ENCODE results near the gene MYO3B.
"Not testable (repeated sequence)": the region's sequence is repeated elsewhere in the genome, so short reads cannot be mapped to it uniquely, and the experiment has no call there.

MYO3B gene

DNA sequence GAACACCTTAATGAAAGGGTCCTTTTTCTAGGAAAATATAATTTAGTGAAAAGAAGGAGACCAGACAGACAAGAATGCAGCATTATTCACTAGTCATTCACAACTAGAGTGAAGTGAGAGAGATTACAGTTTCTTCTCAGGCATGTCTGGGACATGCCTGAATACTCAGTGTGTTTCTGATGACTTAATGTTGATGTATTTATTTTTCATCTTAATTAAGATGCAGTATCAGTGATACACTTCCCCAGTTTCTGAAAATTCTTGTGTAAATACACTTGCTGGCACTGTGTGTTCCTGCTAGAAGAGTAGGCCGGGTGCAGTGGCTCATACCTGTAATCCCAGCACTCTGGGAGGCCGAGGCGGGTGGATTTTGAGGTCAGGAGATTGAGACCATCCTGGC lies 143.6 kb downstream of the MYO3B start:
- DNase-seq (ENCODE audit: low read depth) = no peak
- no peak overlapping the region for H3K4me3 ChIP-seq (ENCODE audit: low read depth, low read length)

DNA sequence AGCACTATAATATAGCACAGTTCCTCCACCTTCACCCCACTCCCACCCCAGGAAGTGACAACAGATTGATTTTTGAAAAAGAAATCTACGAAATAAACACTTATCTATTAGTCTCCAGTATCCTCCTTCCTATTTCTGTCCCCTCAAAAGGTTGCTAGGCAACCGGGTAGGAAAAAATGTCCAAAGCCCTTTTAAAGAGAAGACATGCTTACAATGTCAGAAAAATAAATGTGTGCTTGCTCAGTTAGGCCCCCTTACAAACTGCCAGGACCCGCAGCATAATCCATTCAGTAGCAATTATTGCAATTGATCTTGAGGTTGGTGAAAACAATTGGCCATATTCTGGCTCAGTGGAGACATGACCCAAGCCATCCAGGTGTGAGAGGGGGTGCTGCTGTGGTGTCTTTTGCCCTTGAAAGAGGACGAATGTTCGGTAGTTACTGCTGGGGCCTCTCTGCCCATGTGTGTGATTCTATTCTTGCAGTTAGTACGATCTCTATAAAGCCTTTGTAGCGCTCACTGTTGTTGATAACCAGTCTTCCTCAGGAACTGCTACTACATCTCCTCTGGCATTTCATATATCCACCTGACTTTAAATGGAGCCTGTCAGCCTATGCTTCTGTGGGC lies 144.3 kb downstream of the MYO3B start:
- no peak overlapping the region for H3K4me3 ChIP-seq (ENCODE audit: low read depth, low read length)
- DNase-seq (ENCODE audit: low read depth) = no peak

DNA sequence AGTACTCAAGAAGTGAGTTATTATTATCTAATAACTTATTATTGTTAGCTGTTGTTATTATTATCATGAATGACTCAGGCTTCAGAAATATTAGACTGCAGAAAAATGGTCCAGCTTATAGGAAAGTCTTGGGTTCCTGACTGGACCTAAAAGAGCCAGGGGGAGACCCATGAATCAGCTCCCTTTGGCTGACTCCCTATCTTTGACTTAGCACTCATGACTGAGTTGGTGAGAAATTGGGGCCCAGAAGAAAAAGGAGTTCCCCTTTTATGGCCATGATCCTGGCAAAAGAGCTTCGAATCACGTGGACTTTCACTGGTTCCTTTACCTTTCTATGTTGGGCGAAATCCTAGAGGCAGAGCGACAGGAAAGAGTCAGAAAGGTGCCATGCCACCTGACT lies 145.8 kb downstream of the MYO3B start:
- no peak for DNase-seq (ENCODE audit: low read depth)
- H3K4me3 ChIP-seq (ENCODE audit: low read depth, low read length) = no peak overlapping the region

DNA sequence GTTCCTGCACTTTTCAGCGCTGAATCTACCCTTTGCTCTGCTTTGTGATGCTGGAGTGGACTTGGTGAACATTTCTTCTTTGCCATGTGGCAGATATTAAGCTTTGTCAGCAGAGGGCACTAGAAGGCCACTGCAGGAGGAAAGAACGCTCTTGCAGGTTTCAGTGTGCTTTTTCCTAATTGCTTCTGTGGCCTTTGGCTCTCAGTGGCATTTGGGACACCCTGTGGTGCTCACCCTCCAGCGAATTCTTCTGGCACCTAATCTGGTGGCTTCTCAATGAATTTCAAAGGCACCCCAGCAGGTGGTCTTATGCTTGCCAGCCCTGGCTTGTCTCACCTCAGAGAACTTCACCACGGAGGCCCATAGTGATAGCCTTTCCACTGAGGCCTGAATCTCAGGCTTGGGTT lies 146.7 kb downstream of the MYO3B start:
- no peak overlapping the region for H3K4me3 ChIP-seq (ENCODE audit: low read depth, low read length)
- DNase-seq (ENCODE audit: low read depth) = no peak

DNA sequence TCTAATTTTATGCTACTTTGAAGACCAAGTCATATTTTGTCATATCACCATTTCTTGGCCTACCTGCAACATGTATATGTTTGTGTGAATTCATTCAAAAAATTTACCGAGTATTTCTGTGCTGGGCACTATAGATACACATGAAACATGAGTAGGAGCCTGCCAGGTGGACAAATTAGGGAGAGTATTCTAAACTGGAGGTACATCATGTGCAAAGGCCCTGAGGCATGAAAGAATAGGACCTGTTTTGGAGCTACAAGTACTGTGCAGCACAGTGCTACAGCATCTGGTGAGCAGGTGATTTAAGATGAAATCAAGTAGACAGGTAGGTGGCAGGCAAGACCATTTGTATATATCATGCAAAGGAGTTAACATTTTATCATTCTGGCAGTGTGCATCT lies 152.9 kb downstream of the MYO3B start:
- no peak overlapping the region for H3K4me3 ChIP-seq (ENCODE audit: low read depth, low read length)
- no peak for DNase-seq (ENCODE audit: low read depth)

DNA sequence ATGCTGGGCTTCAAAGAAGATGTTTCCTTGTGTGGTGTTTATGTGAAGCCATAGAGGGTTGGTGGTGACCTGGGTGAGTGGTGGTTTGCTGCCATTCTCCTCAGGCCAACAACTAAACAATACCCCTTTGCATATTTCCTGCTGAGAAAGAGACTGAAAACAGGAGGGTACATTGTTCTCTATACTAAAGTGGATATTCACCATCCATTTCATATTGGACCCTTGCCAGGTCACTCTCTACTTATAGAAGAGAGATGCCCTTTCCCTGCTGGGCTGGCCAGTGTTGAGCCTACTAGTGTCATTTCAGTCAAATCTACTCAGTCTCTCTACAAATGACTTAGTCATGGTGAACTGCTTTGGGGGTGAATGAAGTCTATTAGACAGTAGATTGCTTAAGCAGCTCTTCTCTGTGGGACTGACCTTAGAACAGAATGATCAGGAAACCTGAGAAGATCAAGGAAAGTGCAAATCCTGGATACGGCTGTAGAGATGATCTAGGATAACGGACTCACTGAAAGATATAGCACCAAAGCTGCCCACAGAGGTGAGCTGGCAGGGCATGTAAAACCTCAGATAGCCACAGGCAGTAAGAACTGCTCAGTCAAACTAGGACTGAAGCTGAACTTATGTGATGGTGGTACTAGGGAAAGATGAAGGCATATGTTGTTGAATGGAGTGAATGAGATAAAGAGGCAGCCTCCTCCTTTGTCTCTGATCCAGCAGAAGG lies 154.9 kb downstream of the MYO3B start:
- no peak for DNase-seq (ENCODE audit: low read depth)
- H3K4me3 ChIP-seq (ENCODE audit: low read depth, low read length) = no peak overlapping the region

DNA sequence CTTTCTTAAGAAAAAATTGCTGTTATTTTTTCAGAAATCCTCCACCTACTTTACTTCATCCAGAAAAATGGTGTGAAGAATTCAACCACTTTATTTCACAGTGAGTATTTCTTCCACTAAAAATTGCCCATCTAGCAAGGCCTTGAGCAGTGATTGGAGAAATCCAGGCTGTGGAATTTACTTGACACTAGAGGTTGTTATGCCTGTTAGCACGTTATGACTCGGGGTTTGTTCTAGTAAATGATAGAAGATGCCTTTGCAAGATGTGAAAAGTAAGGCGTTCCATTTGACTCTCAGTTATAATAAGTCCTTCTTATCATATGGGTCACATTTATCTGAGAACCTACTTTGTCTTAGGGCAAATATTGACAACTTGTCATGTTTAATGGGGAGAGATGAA lies 157.4 kb downstream of the MYO3B start:
- no peak overlapping the region for H3K4me3 ChIP-seq (ENCODE audit: low read depth, low read length)
- no peak for DNase-seq (ENCODE audit: low read depth)

DNA sequence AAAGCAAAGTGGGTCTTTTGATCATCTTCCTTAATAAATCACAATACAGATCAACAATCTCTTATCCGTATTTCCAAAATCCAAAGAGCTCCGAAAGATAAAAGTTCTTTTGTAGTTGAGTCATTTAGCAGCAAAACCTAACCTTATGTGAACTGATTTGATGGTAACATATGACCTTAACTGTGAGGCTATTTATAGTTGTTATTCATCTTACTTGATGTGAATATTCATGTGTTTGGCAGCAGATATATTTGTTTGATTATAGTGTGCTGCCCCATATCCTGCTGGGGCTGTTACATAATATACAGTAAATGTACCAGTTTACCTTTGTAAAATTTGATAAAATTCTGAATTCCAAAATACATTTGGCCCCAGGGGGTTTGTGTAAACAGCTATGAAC lies 158.5 kb downstream of the MYO3B start:
- no peak overlapping the region for H3K4me3 ChIP-seq (ENCODE audit: low read depth, low read length)
- no peak for DNase-seq (ENCODE audit: low read depth)

DNA sequence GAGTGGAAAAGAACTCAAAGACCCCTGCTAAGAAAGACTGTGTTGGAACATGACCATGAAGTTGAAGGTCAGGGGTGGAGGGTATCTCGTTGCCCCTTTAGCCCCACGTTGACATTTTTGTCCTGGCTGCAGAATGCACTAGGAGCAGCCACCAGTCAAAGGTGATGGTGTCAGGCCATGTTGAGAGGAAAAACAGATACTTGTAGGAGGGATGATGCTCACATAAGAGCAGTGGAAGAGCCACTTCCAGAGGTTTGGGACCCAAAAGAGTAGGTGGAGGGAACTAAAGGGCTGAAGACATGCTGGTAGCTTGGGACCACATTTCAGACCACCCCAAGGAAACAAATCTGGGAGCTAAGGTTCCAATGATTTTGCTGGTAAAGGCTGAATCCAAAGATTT lies 159.0 kb downstream of the MYO3B start:
- DNase-seq (ENCODE audit: low read depth) = no peak
- no peak overlapping the region for H3K4me3 ChIP-seq (ENCODE audit: low read depth, low read length)

DNA sequence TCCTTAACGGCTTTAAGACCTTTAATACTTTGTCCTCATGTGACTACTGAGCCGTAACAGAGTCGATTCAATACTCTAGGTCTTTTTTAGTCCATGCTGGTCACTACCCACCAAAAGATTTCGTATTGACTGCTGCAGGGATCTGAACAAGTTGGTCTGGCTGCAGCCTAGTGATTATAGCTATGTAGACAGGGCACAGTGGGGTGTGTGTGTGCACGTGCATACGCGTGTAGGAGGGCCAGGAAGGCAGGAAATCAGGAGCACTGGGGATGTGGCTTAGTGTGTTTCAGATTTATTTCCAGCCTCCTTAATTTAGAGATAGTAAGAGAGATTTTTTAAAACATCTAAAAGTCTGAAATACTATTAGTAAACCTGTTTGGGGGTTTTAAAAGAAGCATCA lies 161.4 kb downstream of the MYO3B start:
- no peak for DNase-seq (ENCODE audit: low read depth)
- H3K4me3 ChIP-seq (ENCODE audit: low read depth, low read length) = no peak overlapping the region

DNA sequence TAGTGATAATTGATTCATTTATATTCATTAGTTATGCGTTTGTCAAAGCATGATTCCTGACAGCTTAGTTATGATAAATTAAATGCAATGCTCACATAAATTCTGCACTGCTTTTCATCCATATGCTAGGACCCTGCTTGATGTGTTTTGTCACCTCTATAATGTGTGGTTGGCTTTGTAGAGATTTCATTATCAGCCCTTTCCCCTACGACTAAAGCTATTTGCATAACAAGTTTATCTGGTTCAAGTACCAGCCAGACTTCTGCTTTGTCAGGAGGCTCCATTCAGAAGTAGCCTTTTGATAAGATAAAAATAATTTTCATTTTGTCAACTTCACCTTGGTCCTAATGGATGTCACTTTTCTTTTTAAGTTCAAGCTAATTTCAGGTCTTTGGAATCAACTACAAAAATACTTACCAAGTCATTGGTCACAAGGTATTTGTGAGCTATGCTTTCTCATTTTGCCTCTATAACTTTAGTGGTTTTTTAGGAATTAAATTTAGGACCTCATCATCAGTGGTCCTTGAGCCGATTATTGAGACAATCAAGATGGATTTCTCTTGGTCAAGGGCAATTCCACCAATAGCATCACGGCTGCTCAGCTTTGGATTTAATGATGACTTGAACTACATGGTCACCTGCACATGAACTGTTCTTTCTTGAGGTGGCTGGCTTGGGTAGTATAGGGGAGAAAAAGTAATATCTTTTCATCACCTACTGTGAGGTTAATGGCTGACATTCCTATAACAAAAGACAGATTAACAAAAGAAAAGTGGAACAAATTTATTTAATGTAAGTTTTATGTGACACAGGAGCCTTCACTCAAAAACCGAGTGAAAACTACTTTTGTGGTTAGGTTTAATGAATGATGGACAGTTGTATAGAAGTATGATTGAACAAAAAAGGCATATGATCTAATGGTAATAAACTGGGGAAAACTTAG lies 162.1 kb downstream of the MYO3B start:
- DNase-seq (ENCODE audit: low read depth) = no peak

DNA sequence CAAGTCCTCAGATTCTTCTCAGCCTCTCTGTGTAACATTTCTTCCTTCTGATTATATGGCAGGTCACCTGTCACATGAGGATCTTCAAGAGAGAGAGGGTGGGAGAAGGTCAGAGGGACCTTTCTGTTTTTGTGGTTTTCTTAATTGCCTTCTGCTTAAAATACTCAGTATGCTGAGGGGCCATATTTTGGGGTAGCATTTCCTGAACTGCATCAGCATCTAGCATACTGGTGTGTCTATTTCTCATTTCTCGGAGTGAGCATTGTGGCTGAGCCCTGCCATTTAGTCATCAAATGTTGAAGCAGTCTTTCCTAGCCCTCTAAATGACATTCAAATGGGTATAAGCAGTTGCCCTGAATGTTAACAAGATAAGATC lies 162.7 kb downstream of the MYO3B start:
- DNase-seq (ENCODE audit: low read depth) = no peak
- H3K4me3 ChIP-seq (ENCODE audit: low read depth, low read length) = no peak overlapping the region

More for the DNA sequence above, 162.1 kb downstream of the MYO3B start:
- H3K4me3 ChIP-seq (ENCODE audit: low read depth, low read length) = no peak overlapping the region

DNA sequence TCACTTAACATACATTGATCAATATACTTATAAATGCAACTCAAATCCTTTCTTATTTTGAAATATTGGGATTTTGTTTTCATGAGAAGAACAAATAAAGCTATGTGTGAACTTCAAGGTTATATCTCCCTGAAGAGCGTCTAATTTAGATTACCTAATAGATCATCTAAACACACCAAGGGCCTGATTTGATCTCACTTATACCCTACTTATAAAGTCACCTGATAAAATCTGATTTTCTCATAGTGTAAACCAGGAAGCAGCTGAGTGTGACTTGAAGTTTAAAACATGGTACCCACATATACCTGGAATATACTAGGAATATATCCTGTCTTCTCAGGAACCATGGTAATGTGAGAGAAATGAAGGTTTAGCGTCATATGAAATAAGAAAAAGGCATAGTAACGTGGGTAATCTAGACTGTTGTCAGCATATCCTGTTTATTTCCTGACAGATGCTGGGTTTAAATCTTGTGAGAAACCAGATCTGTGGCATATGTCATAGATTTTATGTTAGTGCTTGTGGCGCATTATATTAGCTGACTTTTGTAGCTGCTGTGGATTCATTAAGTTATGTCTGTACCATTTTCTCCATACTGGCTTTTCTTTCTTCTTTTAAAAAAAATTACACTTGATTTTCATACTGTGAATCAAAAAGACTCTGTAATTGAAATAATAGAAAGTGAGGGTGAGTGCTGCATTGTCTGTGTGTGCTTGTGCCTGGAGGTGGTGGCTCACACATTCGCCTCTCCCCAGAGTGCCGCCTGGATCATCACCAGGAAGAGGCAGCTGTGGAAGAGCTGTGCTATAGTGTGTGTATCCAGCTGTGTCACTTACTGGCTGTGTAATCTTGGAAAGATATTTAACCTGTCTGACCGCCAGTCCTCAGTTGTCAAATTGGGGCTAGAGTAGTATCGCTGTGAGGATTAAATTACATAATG lies 164.0 kb downstream of the MYO3B start:
- no peak overlapping the region for H3K4me3 ChIP-seq (ENCODE audit: low read depth, low read length)
- DNase-seq (ENCODE audit: low read depth) = no peak

DNA sequence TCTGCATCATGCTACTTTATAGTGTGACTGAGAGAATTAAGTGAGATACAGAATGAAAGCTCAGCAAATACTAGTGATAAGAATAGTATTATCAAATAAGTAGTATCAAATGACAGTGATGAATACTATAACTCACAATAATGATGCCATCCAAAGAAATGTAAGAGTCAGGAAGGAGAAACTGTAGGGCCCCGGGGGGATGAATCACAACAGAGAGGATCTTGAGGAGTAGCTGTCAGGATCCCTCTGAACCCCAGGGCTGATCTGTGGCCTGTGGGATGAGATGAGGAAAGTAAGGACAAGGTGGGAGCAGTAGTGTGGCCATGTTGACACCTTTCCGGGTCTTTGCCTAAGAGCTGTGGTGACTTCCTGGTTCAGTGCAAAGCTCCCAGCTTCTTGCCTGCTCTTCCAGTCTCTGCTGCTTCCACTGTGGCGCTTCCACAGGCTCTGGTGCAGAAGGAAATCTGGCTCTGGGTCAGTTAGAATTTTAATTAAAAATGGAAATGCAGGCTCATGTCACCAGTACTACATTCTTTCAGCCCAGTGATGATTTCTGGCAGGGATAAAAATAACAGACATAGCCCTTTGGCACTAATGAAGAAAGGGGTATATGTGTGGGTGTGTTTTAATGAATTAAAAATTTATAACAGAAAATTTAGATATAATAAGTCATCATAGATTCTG lies 166.9 kb downstream of the MYO3B start:
- H3K4me3 ChIP-seq (ENCODE audit: low read depth, low read length) = no peak overlapping the region
- DNase-seq (ENCODE audit: low read depth) = no peak

DNA sequence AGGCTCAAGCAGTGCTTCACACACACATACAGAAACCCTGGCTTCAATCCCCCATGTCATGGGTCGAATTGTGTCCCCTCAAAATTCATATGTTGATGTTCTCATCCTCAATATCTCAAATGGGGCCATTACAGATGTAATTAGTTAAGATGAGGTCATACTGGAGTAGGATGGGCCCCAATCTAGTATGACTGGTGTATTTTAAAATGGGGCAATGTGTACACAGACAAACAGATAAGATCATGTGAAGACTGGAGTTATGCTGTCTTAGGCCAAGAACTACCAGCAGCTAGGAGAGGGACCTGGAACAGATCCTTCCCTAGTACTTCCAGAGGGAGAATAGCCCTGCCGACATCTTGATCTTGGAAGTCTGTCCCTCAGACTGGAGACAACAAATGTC lies 167.7 kb downstream of the MYO3B start:
- no peak for DNase-seq (ENCODE audit: low read depth)
- no peak overlapping the region for H3K4me3 ChIP-seq (ENCODE audit: low read depth, low read length)

DNA sequence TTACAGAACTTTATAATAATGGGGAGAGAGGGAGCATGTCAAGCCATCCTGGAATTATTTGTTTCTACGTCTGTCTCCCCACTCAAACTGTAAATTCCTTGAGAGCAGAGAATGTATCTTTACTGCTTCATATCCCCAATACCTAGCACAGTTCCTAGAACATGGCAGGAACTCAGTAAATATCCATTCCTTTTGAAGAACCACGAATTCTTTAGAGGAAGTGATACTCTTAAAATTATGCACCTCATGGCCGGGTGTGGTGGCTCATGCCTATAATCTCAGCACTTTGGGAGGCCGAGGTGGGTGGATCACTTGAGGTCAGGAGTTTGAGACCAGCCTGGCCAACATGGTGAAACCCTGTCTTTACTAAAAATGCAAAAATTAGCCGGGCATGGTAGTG lies 171.3 kb downstream of the MYO3B start:
- not testable (repeated sequence) for DNase-seq (ENCODE audit: low read depth); H3K4me3 ChIP-seq (ENCODE audit: low read depth, low read length)

DNA sequence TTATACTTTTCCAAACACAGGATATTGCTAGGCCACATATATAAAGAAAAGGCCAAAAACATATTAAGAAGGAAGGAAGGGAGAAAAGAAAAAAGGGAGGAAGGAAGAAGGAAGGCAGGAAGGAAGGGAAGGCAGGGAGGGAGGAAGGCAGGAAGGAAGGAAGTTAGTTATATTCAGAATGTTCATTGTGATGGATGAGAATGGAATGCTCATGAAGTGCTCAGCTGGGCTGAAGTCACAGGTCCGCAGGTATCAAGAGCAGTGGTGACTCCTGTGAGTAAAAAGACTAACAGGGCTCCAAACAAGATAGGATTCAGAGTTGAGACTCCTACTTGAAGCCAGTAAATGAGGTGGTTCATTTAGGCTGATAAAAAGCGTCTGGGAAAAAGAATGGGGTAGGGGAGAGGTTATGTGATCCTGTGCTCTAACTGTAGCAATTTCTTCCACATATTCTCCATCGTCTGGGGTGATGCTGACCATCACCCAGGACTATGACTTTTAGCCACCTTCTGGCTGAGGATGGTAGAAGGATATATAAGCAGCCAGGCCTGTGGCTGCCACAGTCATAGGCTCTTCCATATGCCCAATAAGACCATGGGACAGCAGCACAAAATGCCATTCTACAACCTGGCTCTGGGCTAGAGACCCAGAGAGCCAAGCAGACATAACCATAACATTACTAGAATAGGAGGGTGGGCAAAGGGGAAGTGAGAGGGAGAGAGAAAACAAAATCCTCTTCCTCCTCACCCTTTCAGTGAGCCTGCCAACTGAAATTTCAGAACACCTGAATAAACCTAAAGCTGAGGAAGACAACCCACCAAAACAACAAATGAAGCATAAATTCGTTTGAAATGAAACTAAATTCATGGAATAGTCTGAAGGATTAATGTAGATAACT lies 173.2 kb downstream of the MYO3B start:
- DNase-seq (ENCODE audit: low read depth) = no peak
- no peak overlapping the region for H3K4me3 ChIP-seq (ENCODE audit: low read depth, low read length)

DNA sequence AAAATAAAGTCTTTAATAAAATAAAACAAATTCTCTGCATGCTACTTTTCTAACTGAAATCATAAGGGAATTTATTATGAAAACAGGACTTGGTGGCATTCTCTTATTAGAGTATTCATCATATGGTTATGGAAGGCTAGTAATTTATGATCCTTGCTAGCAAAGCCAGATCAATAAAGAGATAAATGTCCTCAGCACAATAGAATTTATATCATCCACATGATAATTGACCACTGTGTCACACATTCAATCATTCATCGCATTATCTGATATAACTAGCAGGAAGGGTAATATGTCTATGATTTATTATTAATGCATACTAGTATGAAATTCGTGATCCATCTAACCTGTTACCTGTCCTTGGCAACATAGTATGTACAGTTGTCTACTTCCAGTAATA lies 175.8 kb downstream of the MYO3B start:
- DNase-seq (ENCODE audit: low read depth) = no peak
- H3K4me3 ChIP-seq (ENCODE audit: low read depth, low read length) = no peak overlapping the region
